ENCODE data around the gene HECTD2. TPM values are rescaled to one million over a fixed set of nuclear protein-coding genes. Genes with fewer than 3 reads are reported as not detected.

The HECTD2 gene
- total RNA-seq, 1 experiment from 2014 or later, result 11.5 TPM

GRCh38 chr10:91444211-91445182, 34.4 kb downstream of the HECTD2 start:
- intact Hi-C loops (cut with micrococcal nuclease; ENCODE audit: unreplicated experiment) (no loop called here), in situ Hi-C loops (cut with HindIII; ENCODE audit: low pct_unique_long_range_greater_than_20kb, low sequenced_read_pairs) (no loop called here)
- no peak for TF ChIP-seq REST (IDR thresholded peaks at IDR 0.05; ENCODE audit: insufficient read depth in 1 of 2, low read depth in 2 of 2, low read length in 1 of 2)
- no peak for TF ChIP-seq POLR2AphosphoS5 (IDR thresholded peaks at IDR 0.05; ENCODE audit: low read depth, low read length)
- no peak for TF ChIP-seq CTCF (IDR thresholded peaks at IDR 0.05)
- no peak for TF ChIP-seq TCF7L2 (IDR thresholded peaks at IDR 0.05; ENCODE audit: low read depth, low read length)
- no peak for TF ChIP-seq SIN3A (IDR thresholded peaks at IDR 0.05; ENCODE audit: borderline replicate concordance, insufficient read depth, low read depth, low read length)
- POLR2A ChIA-PET, result no interaction called here
- BruUV-seq (replicated peaks), result no TSS peak
- Histone ChIP-seq H3K36me3 (ENCODE audit: control insufficient read depth, insufficient read depth, low read length) (no peaks in the 10 kb centered on the region), H3K27ac (ENCODE audit: low read length) (no peak overlapping the region), H3K27me3 (ENCODE audit: control insufficient read depth, insufficient read depth, low read length) (no peaks in the 10 kb centered on the region), H3K4me1 (ENCODE audit: control insufficient read depth, insufficient read depth, low read length) (no peaks in the 10 kb centered on the region), H3K9me3 (ENCODE audit: control insufficient read depth, insufficient read depth, low read depth, low read length) (no peaks in the 10 kb centered on the region), H3K4me3 (ENCODE audit: low read depth in 2 of 2, low read length in 2 of 2) (no peak overlapping the region)
- ATAC-seq, result no peak
- CTCF ChIA-PET, result no interaction called here
- no peak for DNase-seq (ENCODE audit: low read depth, low spot score)

GRCh38 chr10:91452063-91452462, 41.9 kb downstream of the HECTD2 start:
- Histone ChIP-seq H3K27me3 (ENCODE audit: control insufficient read depth, insufficient read depth, low read length) (no peaks in the 10 kb centered on the region), H3K36me3 (ENCODE audit: control insufficient read depth, insufficient read depth, low read length) (no peaks in the 10 kb centered on the region), H3K4me1 (ENCODE audit: control insufficient read depth, insufficient read depth, low read length) (no peaks in the 10 kb centered on the region), H3K9me3 (ENCODE audit: control insufficient read depth, insufficient read depth, low read depth, low read length) (peaks cover 16% of the 10 kb centered on the region; the same call in 1 of the 2 replicates), H3K4me3 (ENCODE audit: low read depth in 2 of 2, low read length in 2 of 2) (no peak overlapping the region), H3K27ac (ENCODE audit: low read length) (no peak overlapping the region)
- no peak for DNase-seq (ENCODE audit: low read depth, low spot score)
- ATAC-seq, result no peak
- ChIA-PET CTCF (no interaction called here), POLR2A (no interaction called here)
- intact Hi-C loops (cut with micrococcal nuclease; ENCODE audit: unreplicated experiment), result no loop called here
- TF ChIP-seq CTCF (IDR thresholded peaks at IDR 0.05), result no peak
- TF ChIP-seq POLR2AphosphoS5 (IDR thresholded peaks at IDR 0.05; ENCODE audit: low read depth, low read length), result no peak
- TF ChIP-seq SIN3A (IDR thresholded peaks at IDR 0.05; ENCODE audit: borderline replicate concordance, insufficient read depth, low read depth, low read length), result no peak
- no peak for TF ChIP-seq TCF7L2 (IDR thresholded peaks at IDR 0.05; ENCODE audit: low read depth, low read length)
- TF ChIP-seq REST (IDR thresholded peaks at IDR 0.05; ENCODE audit: insufficient read depth in 1 of 2, low read depth in 2 of 2, low read length in 1 of 2), result no peak
- in situ Hi-C loops (cut with HindIII; ENCODE audit: low pct_unique_long_range_greater_than_20kb, low sequenced_read_pairs), result no loop called here
- no TSS peak for BruUV-seq (replicated peaks)
